Mesendoderm (in vitro differentiated cells): ENCODE data around the gene PFAS.
"Not testable (repeated sequence)": the region's sequence is repeated elsewhere in the genome, so short reads cannot be mapped to it uniquely, and the experiment has no call there.

Experiments
- DNase-seq: peaks from one replicate; pipeline ENCODE4 v3.0.0; 2013
- H2AK5ac ChIP-seq: 2 replicates; pipeline ENCODE4 v1.6.1; 2013; ENCODE audit warnings: low read length, inconsistent platforms
- H2BK120ac ChIP-seq: 2 replicates; pipeline ENCODE4 v1.6.1; 2013; ENCODE audit warnings: low read depth, mild to moderate bottlenecking, low read length, moderate library complexity, mixed read lengths
- H2BK15ac ChIP-seq: replicated peaks from 2 replicates; pipeline ENCODE4 v1.6.1; 2013; ENCODE audit warnings: low read depth, mild to moderate bottlenecking, moderate library complexity
- H2BK5ac ChIP-seq: 2 replicates; pipeline ENCODE4 v1.6.1; 2013; ENCODE audit warnings: low read length, inconsistent platforms
- H3K18ac ChIP-seq: 2 replicates; pipeline ENCODE4 v1.6.1; 2013; ENCODE audit warnings: mild to moderate bottlenecking, low read length, mixed read lengths
- H3K23ac ChIP-seq: one replicate; pipeline ENCODE4 v1.6.1; 2013; ENCODE audit warnings: low read length
- H3K27ac ChIP-seq: 2 replicates; pipeline ENCODE4 v1.5.1; 2013; ENCODE audit warnings: low read depth, mild to moderate bottlenecking, inconsistent platforms, low read length, moderate library complexity
- H3K27me3 ChIP-seq: 2 replicates; pipeline ENCODE4 v1.6.1; 2013; ENCODE audit warnings: low read length, control low read depth, mild to moderate bottlenecking, inconsistent platforms; ENCODE audit not compliant: insufficient read depth, poor library complexity
- H3K36me3 ChIP-seq: 2 replicates; pipeline ENCODE4 v1.6.1; 2013; ENCODE audit warnings: low read length, inconsistent platforms; ENCODE audit not compliant: control insufficient read depth, insufficient read depth
- H3K4ac ChIP-seq: one replicate; pipeline ENCODE4 v1.6.1; 2013; ENCODE audit warnings: low read depth, mild to moderate bottlenecking, low read length, moderate library complexity
- H3K4me1 ChIP-seq: 2 replicates; pipeline ENCODE4 v1.6.1; 2013; ENCODE audit warnings: low read depth, low read length, inconsistent platforms; ENCODE audit not compliant: control insufficient read depth
- H3K4me2 ChIP-seq: 2 replicates; pipeline ENCODE4 v1.6.1; 2013; ENCODE audit warnings: low read length
- H3K4me3 ChIP-seq: 2 replicates; pipeline ENCODE4 v1.5.1; 2013; ENCODE audit warnings: mild to moderate bottlenecking, low read length
- H3K56ac ChIP-seq: one replicate; pipeline ENCODE4 v1.6.1; 2013; ENCODE audit warnings: low read length
- H3K79me1 ChIP-seq: 2 replicates; pipeline ENCODE4 v1.6.1; 2013; ENCODE audit warnings: low read length, inconsistent platforms
- H3K79me2 ChIP-seq: 2 replicates; pipeline ENCODE4 v1.6.1; 2013; ENCODE audit warnings: mild to moderate bottlenecking, low read length; ENCODE audit not compliant: control insufficient read depth, insufficient read depth
- H3K9ac ChIP-seq: 2 replicates; pipeline ENCODE4 v1.6.1; 2013; ENCODE audit warnings: low read length, inconsistent platforms
- H4K5ac ChIP-seq: one replicate; pipeline ENCODE4 v1.6.1; 2013; ENCODE audit warnings: low read length
- H4K8ac ChIP-seq: one replicate; pipeline ENCODE4 v1.6.1; 2013; ENCODE audit warnings: low read depth, mild to moderate bottlenecking, control low read depth, low read length, moderate library complexity
- WGBS: extraction: QIAGEN DNeasy Blood & Tissue Kit; methylation state at CpG from one replicate; pipeline ENCODE4 v1.1.7; 2013; ENCODE audit warnings: low lambda C conversion rate, missing lambda C conversion rate; ENCODE audit not compliant: insufficient coverage; ENCODE audit errors: extremely low coverage; 5-methylcytosine and 5-hydroxymethylcytosine counted together

Gene PFAS

DNA sequence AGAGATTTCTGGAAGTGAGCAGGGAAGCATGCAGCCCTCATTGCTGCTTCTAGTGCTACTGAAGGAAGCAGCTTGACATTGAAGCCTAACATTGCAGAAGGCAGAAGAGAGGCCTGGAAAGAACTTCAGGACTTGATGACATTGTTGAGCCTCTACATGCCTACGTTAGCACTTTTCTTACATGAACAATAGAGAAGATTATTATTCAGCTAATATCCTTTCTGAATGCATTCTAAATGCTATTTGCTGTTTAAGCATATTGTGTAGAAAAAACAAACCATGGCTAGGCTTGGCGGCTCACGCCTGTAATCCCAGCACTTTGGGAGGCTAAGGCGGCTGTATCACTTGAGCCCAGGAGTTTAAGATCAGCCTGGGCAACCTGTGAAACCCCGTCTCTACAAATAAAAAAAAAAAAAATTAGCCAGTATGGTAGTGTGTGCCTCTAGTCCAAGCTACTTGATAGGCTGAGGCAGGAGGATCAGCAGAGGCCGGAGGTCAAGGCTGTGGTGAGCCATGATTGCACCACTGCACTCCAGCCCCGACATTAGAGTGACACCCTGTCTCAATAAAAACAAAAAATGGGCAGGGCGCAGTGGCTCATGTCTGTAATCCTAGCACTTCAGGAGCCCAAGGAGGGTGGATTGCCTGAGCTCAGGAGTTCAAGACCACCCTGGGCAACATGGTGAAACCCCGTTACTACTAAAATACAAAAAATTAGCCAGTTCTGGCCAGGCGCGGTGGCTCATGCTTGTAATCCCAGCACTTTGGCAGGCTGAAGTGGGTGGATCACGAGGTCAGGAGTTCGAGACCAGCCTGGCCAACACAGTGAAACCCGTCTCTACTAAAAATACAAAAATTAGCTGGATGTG lies 36.5 kb upstream of the PFAS start:
- H3K4me1 ChIP-seq: peaks cover 2% of the 10 kb centered on the region
- H4K5ac ChIP-seq: no peak overlapping the region
- peaks cover 4% of the 10 kb centered on the region for H3K79me1 ChIP-seq
- H4K8ac ChIP-seq: no peak overlapping the region
- no CpG with 5 or more reads among the region's 14 CpGs for WGBS
- H2BK15ac ChIP-seq: no peak overlapping the region
- no peak overlapping the region for H2BK120ac ChIP-seq
- H3K4ac ChIP-seq: no peak overlapping the region
- H3K4me2 ChIP-seq: no peak overlapping the region
- no peak overlapping the region for H2AK5ac ChIP-seq
- no peaks in the 10 kb centered on the region for H3K27me3 ChIP-seq
- H3K23ac ChIP-seq: no peak overlapping the region
- no peak overlapping the region for H3K56ac ChIP-seq
- no peak for DNase-seq
- no peak overlapping the region for H3K27ac ChIP-seq
- H2BK5ac ChIP-seq: no peak overlapping the region
- no peaks in the 10 kb centered on the region for H3K36me3 ChIP-seq
- H3K18ac ChIP-seq: no peak overlapping the region
- no peak overlapping the region for H3K9ac ChIP-seq
- H3K4me3 ChIP-seq: no peak overlapping the region
- H3K79me2 ChIP-seq: peaks cover 17% of the 10 kb centered on the region

- no CpG with 5 or more reads among the region's 15 CpGs for WGBS
- H3K79me2 ChIP-seq, H2BK120ac ChIP-seq, H3K36me3 ChIP-seq, H3K27me3 ChIP-seq, H2BK15ac ChIP-seq, H2AK5ac ChIP-seq, H3K79me1 ChIP-seq, H3K4me2 ChIP-seq, H3K4me1 ChIP-seq, H3K56ac ChIP-seq, H3K23ac ChIP-seq, H3K27ac ChIP-seq, H3K4me3 ChIP-seq, H3K9ac ChIP-seq, DNase-seq, H3K18ac ChIP-seq, H4K8ac ChIP-seq, H4K5ac ChIP-seq, H2BK5ac ChIP-seq, H3K4ac ChIP-seq: not testable (repeated sequence)
These were observed 35.1 kb upstream of the PFAS start for GRCh38 chr17:8214000-8214399.

DNA sequence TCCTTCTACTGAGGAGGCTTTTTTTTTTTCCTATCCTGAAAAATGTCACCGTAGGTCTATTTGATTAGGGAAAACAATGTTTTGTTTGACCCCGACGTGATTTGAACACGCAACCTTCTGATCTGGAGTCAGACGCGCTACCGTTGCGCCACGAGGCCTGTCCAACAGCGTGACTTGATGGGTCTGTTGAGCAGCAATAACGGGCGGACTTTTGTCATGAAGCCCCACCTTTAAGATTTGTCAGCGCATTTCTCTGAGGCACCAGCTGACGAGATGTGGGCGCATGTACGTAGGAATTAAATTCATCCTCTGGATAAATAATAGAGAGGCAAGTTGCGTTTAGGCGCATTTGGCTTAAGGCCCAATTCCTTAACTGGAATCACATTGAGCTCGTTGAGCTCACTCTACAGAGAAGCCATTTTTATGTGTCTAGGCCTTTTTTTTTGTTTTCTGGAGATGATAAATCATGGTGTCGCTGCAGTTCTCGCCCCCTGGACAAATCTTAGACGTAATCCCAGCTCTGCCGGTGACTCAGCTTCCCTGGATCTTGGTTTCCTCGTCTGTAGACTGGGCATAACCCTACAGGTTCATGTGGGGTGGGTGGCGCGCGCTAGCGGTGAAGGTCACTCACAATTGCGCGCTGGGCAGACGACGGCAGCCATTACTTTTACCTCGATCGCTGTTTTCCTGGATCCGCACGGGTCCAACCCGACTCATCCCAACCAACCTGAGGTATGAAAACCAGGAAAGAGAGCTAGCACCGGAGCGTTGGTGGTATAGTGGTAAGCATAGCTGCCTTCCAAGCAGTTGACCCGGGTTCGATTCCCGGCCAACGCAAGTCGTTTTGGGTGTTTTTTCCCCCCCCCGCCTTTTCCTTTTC lies 28.1 kb upstream of the PFAS start:
- H3K36me3 ChIP-seq: no peaks in the 10 kb centered on the region
- no peaks in the 10 kb centered on the region for H3K79me1 ChIP-seq
- H2BK120ac ChIP-seq: no peak overlapping the region
- H3K4me1 ChIP-seq: peaks cover 3% of the 10 kb centered on the region
- peak overlapping the region; percentile 57 for H2BK5ac ChIP-seq
- H4K8ac ChIP-seq: no peak overlapping the region
- H3K4ac ChIP-seq: no peak overlapping the region
- peak overlapping the region; percentile 30 for H3K18ac ChIP-seq
- peak overlapping the region; percentile 30 for H3K27ac ChIP-seq
- DNase-seq: peak; percentile 95
- H3K4me2 ChIP-seq: peak overlapping the region; percentile 82
- no peaks in the 10 kb centered on the region for H3K79me2 ChIP-seq
- no peaks in the 10 kb centered on the region for H3K27me3 ChIP-seq
- no peak overlapping the region for H3K23ac ChIP-seq
- peak overlapping the region; percentile 92 for H3K4me3 ChIP-seq
- H4K5ac ChIP-seq: no peak overlapping the region
- H2AK5ac ChIP-seq: no peak overlapping the region
- peak overlapping the region; percentile 81 for H3K9ac ChIP-seq
- no peak overlapping the region for H2BK15ac ChIP-seq
- no CpG with 5 or more reads among the region's 45 CpGs for WGBS
- H3K56ac ChIP-seq: peak overlapping the region; percentile 85

DNA sequence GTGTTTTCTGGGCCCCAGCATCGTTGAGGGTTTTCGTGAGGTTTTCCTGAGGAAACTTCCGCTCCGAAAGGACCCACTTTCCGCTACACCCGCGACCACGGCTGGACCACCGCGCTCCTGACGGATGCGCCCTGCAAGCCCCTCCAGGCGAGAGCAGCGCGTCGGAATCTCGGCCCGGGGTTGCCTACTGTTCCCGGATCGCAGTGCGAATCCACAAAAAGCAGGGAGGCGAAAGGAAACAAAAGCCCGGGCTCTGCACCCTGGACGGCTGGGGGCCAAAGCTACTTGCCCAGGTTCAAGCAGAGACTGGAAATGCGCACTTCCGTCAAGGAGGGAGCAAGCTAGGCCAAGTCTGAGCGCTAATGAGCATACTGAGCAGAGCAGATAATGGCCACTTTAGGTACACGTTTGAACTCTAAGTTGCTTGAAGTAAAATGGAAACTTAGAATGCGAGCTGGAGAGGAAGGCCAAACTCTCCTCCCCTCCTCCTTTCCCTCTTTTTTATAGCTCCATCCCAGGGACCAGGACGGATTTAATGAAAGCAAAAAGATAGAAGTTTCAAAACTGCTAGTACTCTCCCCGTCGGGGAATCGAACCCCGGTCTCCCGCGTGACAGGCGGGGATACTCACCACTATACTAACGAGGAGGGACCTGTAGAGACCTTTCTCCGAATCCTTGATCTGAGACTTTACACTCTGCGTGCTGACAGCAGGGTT lies 27.3 kb upstream of the PFAS start:
- no peak overlapping the region for H3K23ac ChIP-seq
- H4K8ac ChIP-seq: no peak overlapping the region
- no peaks in the 10 kb centered on the region for H3K79me2 ChIP-seq
- H3K4me3 ChIP-seq: peak overlapping the region; percentile 78
- no peak overlapping the region for H2BK5ac ChIP-seq
- no peaks in the 10 kb centered on the region for H3K27me3 ChIP-seq
- no peak overlapping the region for H2AK5ac ChIP-seq
- DNase-seq: peak; percentile 94
- H4K5ac ChIP-seq: no peak overlapping the region
- H3K27ac ChIP-seq: peak overlapping the region; percentile 30
- H3K18ac ChIP-seq: peak overlapping the region; percentile 30
- H3K36me3 ChIP-seq: no peaks in the 10 kb centered on the region
- peak overlapping the region; percentile 41 for H3K4ac ChIP-seq
- no peak overlapping the region for H2BK15ac ChIP-seq
- peaks cover 3% of the 10 kb centered on the region for H3K4me1 ChIP-seq
- no CpG with 5 or more reads among the region's 40 CpGs for WGBS
- peak overlapping the region; percentile 100 for H3K4me2 ChIP-seq
- H2BK120ac ChIP-seq: no peak overlapping the region
- no peaks in the 10 kb centered on the region for H3K79me1 ChIP-seq
- peak overlapping the region; percentile 85 for H3K56ac ChIP-seq
- peak overlapping the region; percentile 77 for H3K9ac ChIP-seq

- H3K9ac ChIP-seq: peak overlapping the region; percentile 71
- H2BK5ac ChIP-seq: no peak overlapping the region
- no peaks in the 10 kb centered on the region for H3K27me3 ChIP-seq
- no peak for DNase-seq
- H3K18ac ChIP-seq: no peak overlapping the region
- H2BK15ac ChIP-seq: no peak overlapping the region
- no peaks in the 10 kb centered on the region for H3K79me1 ChIP-seq
- no peaks in the 10 kb centered on the region for H3K36me3 ChIP-seq
- H3K27ac ChIP-seq: no peak overlapping the region
- H3K4me1 ChIP-seq: peaks cover 3% of the 10 kb centered on the region
- H2BK120ac ChIP-seq: no peak overlapping the region
- no peak overlapping the region for H4K5ac ChIP-seq
- no peak overlapping the region for H3K23ac ChIP-seq
- H3K4ac ChIP-seq: no peak overlapping the region
- no peaks in the 10 kb centered on the region for H3K79me2 ChIP-seq
- H4K8ac ChIP-seq: no peak overlapping the region
- no CpG with 5 or more reads among the region's 9 CpGs for WGBS
- peak overlapping the region; percentile 78 for H3K4me3 ChIP-seq
- peak overlapping the region; percentile 58 for H3K56ac ChIP-seq
- no peak overlapping the region for H2AK5ac ChIP-seq
- peak overlapping the region; percentile 100 for H3K4me2 ChIP-seq
These were observed 26.8 kb upstream of the PFAS start for GRCh38 chr17:8222380-8222629.
